SK-N-SH (cell line): ENCODE results near the gene EML2. TPM values are rescaled to one million over a fixed set of nuclear protein-coding genes. Genes with fewer than 3 reads are reported as not detected.

ENCODE experiments used
- CTCF ChIA-PET: fragments of 300-600, 350-600 bp; formaldehyde crosslinking; extraction: SDS; loops from one replicate; lab custom pipeline; 2021; lab: Yijun Ruan, JAX
- POLR2A ChIA-PET: fragments of 350-600 bp; sonication (Branson Sonifier 250); formaldehyde crosslinking; extraction: SDS; loops from one replicate; lab custom pipeline; 2020; ENCODE audit warnings: antibody characterized with exemption, inconsistent platforms; lab: Yijun Ruan, JAX
- DNase-seq: peaks from one replicate; pipeline ENCODE4 v3.0.0; 2012
- H2AFZ ChIP-seq: fragments of 200-600 bp; sonication (generic); 2 replicates; pipeline ENCODE4 v1.8.1; 2016; ENCODE audit warnings: antibody characterized with exemption, mild to moderate bottlenecking, low read depth
- H3F3A ChIP-seq: fragments of 200-600 bp; sonication (generic); replicated peaks from 2 replicates; pipeline ENCODE3; 2016; ENCODE audit warnings: antibody characterized with exemption, mild to moderate bottlenecking; ENCODE audit not compliant: insufficient read depth
- H3K27ac ChIP-seq, 2 experiments: fragments of 200-500 bp in 1 of 2; fragments of 200-600 bp in 1 of 2; sonication (Bioruptor generic) in 1 of 2; sonication (generic), shearing (Covaris generic) in 1 of 2; 2 replicates each; pipeline versions ENCODE4 v1.5.1 to v1.6.1; 2014 to 2016; ENCODE audit warnings: low read depth in 2 of 2, inconsistent platforms in 1 of 2, low read length in 1 of 2, mild to moderate bottlenecking in 1 of 2, mixed read lengths in 1 of 2
- H3K27me3 ChIP-seq: fragments of 200-600 bp; sonication (generic), shearing (Covaris generic); 2 replicates; pipeline ENCODE4 v1.6.1; 2016; ENCODE audit warnings: mixed run types; ENCODE audit not compliant: insufficient read depth
- H3K36me3 ChIP-seq, 2 experiments: fragments of 200-500 bp in 1 of 2; fragments of 200-600 bp in 1 of 2; sonication (Bioruptor generic) in 1 of 2; sonication (generic) in 1 of 2; replicated peaks in 1 of 2; 2 replicates each; pipeline versions ENCODE3 to v1.5.1; 2014 to 2016; ENCODE audit warnings: low read length in 1 of 2, mild to moderate bottlenecking in 1 of 2; ENCODE audit not compliant: insufficient read depth in 2 of 2, control insufficient read depth in 1 of 2
- H3K4me1 ChIP-seq, 2 experiments: fragments of 200-500 bp in 1 of 2; fragments of 200-600 bp in 1 of 2; sonication (Bioruptor generic) in 1 of 2; sonication (generic), shearing (Covaris generic) in 1 of 2; 2 replicates each; pipeline versions ENCODE4 v1.5.1 to v1.6.1; 2014 to 2016; ENCODE audit warnings: low read depth in 1 of 2, low read length in 1 of 2, mixed run types in 1 of 2; ENCODE audit not compliant: insufficient read depth in 2 of 2, control insufficient read depth in 1 of 2
- H3K4me2 ChIP-seq: fragments of 200-600 bp; sonication (generic), shearing (Covaris generic); 2 replicates; pipeline ENCODE4 v1.6.1; 2017; ENCODE audit warnings: mixed run types
- H3K4me3 ChIP-seq, 2 experiments: fragments of 200-500 bp in 1 of 2; fragments of 200-600 bp in 1 of 2; sonication (Bioruptor generic) in 1 of 2; sonication (generic), shearing (Covaris generic) in 1 of 2; 2 replicates each; pipeline versions ENCODE4 v1.5.1 to v1.8.1; 2014 to 2016; ENCODE audit warnings: low read depth in 2 of 2, inconsistent platforms in 1 of 2, low read length in 1 of 2, mild to moderate bottlenecking in 1 of 2, mixed read lengths in 1 of 2, moderate library complexity in 1 of 2
- H3K79me2 ChIP-seq: fragments of 200-600 bp; sonication (generic); 2 replicates; pipeline ENCODE4 v1.8.1; 2017; ENCODE audit warnings: mild to moderate bottlenecking; ENCODE audit not compliant: insufficient read depth
- H3K9ac ChIP-seq: fragments of 200-600 bp; sonication (generic); 2 replicates; pipeline ENCODE4 v1.6.1; 2017; ENCODE audit warnings: mixed run types
- H3K9me2 ChIP-seq: fragments of 200-600 bp; sonication (generic); 2 replicates; pipeline ENCODE4 v1.6.1; 2017; ENCODE audit warnings: mixed run types
- H3K9me3 ChIP-seq: fragments of 200-600 bp; sonication (generic); 2 replicates; pipeline ENCODE4 v1.6.1; 2017; ENCODE audit warnings: mixed run types, mild to moderate bottlenecking, moderate library complexity
- H4K20me1 ChIP-seq: fragments of 200-600 bp; sonication (generic); 2 replicates; pipeline ENCODE4 v1.6.1; 2017; ENCODE audit warnings: mild to moderate bottlenecking, mixed run types; ENCODE audit not compliant: insufficient read depth
- ELF1 ChIP-seq: IDR thresholded peaks from 2 replicates; pipeline ENCODE4 v1.4.0; 2012
- GABPA ChIP-seq: IDR thresholded peaks from 2 replicates; pipeline ENCODE4 v1.4.0; 2012; ENCODE audit warnings: low read depth, mild to moderate bottlenecking
- JUND ChIP-seq: IDR thresholded peaks from 2 replicates; pipeline ENCODE4 v1.4.0; 2012
- MXI1 ChIP-seq: IDR thresholded peaks from 2 replicates; pipeline ENCODE4 v1.6.1; 2012; ENCODE audit warnings: mild to moderate bottlenecking, low read depth, low read length, improper control_type of control experiment
- NFIC ChIP-seq: IDR thresholded peaks from 2 replicates; pipeline ENCODE4 v1.4.0; 2012; ENCODE audit warnings: borderline replicate concordance
- NRF1 ChIP-seq: IDR thresholded peaks from 2 replicates; pipeline ENCODE4 v1.6.1; 2012; ENCODE audit warnings: low read depth, mild to moderate bottlenecking, low read length
- RCOR1 ChIP-seq: fragments of 150-350 bp; IDR thresholded peaks from 2 replicates; pipeline ENCODE4 v1.6.1; 2017; ENCODE audit warnings: antibody characterized with exemption, low read length
- RFX5 ChIP-seq: IDR thresholded peaks from 2 replicates; pipeline ENCODE4 v1.6.1; 2012; ENCODE audit warnings: mild to moderate bottlenecking, improper control_type of control experiment, low read length
- RXRA ChIP-seq: IDR thresholded peaks from 2 replicates; pipeline ENCODE4 v1.4.0; 2012; ENCODE audit warnings: low read depth, mild to moderate bottlenecking, borderline replicate concordance
- TAF1 ChIP-seq: IDR thresholded peaks from 2 replicates; pipeline ENCODE4 v1.6.1; 2012; ENCODE audit warnings: low read depth, mild to moderate bottlenecking, low read length, moderate library complexity, borderline replicate concordance
- TEAD4 ChIP-seq: IDR thresholded peaks from 2 replicates; pipeline ENCODE4 v1.4.0; 2012; ENCODE audit warnings: mild to moderate bottlenecking, borderline replicate concordance; ENCODE audit not compliant: insufficient read depth
- whole genome bisulfite sequencing: methylation state at CpG from one replicate; pipeline ENCODE4 v1.1.6; 2017; ENCODE audit warnings: low lambda C conversion rate; 5-methylcytosine and 5-hydroxymethylcytosine counted together
- polyA plus RNA-seq, 3 experiments: library from polyadenylated mRNA; depleted of rRNA; stranded (reverse); fragments of >200 nt; gene quantifications; 2 replicates each; pipeline ENCODE4 v1.2.3, GENCODE V29; 2012
- TF ChIP-seq, protein P1 (sequence below): IDR thresholded peaks from 2 replicates; pipeline ENCODE4 v1.4.0; 2012; ENCODE audit warnings: low read depth
- TF ChIP-seq, protein P2 (sequence below): IDR thresholded peaks from 2 replicates; pipeline ENCODE4 v1.6.1; 2012; ENCODE audit warnings: mild to moderate bottlenecking, low read depth, low read length, moderate library complexity
- TF ChIP-seq, protein P3 (sequence below): fragments of 150-350 bp; IDR thresholded peaks from 2 replicates; pipeline ENCODE4 v1.6.1; 2016; ENCODE audit warnings: mild to moderate bottlenecking, low read depth, low read length
- TF ChIP-seq, protein P4 (sequence below): IDR thresholded peaks from 2 replicates; pipeline ENCODE4; 2012
- TF ChIP-seq, protein P5 (sequence below): fragments of 200-600 bp; sonication (generic); IDR thresholded peaks from 2 replicates; pipeline ENCODE4 v1.6.1; 2017; ENCODE audit warnings: antibody characterized with exemption, mild to moderate bottlenecking, moderate library complexity

Gene EML2
- polyA plus RNA-seq, 1 of the 3 experiments (the other 2 are of a cell fraction) = 12.4 TPM

DNA sequence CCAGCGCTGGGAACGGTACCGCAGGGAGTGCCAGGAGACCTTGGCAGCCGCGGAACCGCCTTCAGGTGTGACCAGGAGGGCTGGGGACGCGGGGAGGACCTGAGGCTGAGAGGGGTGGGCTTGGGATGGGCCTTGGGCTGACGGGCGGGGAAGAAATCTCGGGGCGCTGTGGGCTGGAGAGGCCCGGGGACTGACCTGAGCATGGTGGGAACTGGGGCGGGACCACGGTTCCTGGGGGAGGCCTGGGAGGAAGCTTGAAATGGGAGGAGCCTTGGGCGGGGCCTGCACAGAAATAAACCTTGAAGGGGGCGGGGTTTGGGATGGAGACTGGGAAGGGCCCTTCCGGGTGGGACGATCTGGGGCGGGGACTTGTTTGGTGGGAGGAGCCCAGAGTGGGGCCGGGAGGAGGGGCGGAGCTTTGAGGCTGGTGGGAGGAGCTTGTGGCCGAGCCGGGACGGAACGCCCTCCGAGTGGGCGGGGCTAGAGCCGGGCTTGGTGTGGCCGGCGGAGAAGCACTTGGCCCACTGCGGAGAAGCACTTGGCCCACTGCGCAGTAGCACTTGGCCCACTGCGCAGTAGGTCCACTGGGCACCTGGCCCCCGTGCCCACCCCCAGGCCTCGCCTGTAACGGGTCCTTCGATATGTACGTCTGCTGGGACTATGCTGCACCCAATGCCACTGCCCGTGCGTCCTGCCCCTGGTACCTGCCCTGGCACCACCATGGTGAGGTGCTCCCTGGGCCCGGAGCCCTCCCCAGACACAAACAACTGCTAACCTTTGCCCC lies 31.7 kb upstream of the EML2 start:
- TF ChIP-seq TEAD4 (no peak), ELF1 (peak; percentile 27; the same call in 1 of the 2 replicates)
- TF ChIP-seq, protein P1, sequence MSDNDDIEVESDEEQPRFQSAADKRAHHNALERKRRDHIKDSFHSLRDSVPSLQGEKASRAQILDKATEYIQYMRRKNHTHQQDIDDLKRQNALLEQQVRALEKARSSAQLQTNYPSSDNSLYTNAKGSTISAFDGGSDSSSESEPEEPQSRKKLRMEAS = no peak
- TF ChIP-seq, all 33 proteins: peak for 1
- no peaks in the 10 kb centered on the region for H3K9me3 ChIP-seq
- H3K9ac ChIP-seq = no peak overlapping the region
- H3K4me2 ChIP-seq = no peak overlapping the region; the same call in 1 of the 2 replicates
- no peaks in the 10 kb centered on the region for H3K9me2 ChIP-seq
- H3F3A ChIP-seq = peaks cover 4% of the 10 kb centered on the region
- CTCF ChIA-PET = interaction anchor here (1.0 to 7.9 kb wide), 8 partner anchors 10 to 231 kb away, joined by 3 to 52 read pairs (median 4); partner anchors contain the start of genes QPCTL and SNRPD2
- no peaks in the 10 kb centered on the region for H3K27me3 ChIP-seq
- peak overlapping the region; percentile 56; the same call in 1 of the 2 replicates for H2AFZ ChIP-seq
- peak; percentile 99 for DNase-seq
- H3K36me3 ChIP-seq = no peaks in the 10 kb centered on the region
- POLR2A ChIA-PET = interaction anchor here (0.6 to 1.6 kb wide), 5 partner anchors 13 to 192 kb away, joined by 3 to 8 read pairs (median 4); partner anchors contain the start of genes QPCTL and SNRPD2
- 31% methylated on average over 13 of the region's 42 CpGs for WGBS
- H3K4me1 ChIP-seq = peaks cover 4 to 15% of the 10 kb centered on the region in 2 experiments; a peak in 2 of 4 replicates
- H4K20me1 ChIP-seq = no peaks in the 10 kb centered on the region
- H3K4me3 ChIP-seq = peak overlapping the region in 1 of 2 experiments; percentile 30; a peak in 1 of 4 replicates
- no peaks in the 10 kb centered on the region for H3K79me2 ChIP-seq
- H3K27ac ChIP-seq = no peak overlapping the region; a peak in 1 of 4 replicates

DNA sequence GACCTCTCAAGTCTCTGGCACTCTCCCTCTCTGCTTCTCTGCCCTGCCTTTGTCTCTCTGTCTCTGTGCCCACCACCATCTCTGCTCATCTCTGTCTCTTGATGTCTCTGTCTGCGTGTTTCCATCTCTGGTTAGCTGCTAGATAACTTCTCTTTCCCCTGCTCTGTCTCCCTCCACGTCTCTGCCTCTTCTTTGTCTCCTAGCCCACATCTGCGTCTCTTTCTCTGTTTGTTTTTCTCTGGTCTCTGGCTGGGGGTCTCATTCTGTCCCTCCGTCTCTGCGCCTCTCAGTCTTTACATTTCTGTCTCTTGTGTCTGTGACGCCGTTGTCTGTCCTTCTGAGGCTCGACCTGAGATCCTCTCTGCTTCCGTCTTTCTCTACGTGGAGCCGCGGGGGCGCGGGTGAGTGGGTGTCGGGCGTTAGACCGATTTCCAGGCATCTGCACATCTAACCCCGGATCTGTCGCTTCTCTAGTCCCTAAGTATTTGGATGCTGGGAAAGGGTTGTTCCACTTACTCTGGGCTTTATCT lies 29.2 kb upstream of the EML2 start:
- Histone ChIP-seq H3K36me3 (no peaks in the 10 kb centered on the region), H4K20me1 (no peaks in the 10 kb centered on the region)
- CTCF ChIA-PET = interaction anchor here (1.0 to 7.9 kb wide), 6 partner anchors 9 to 229 kb away, joined by 3 to 52 read pairs (median 7); partner anchors contain the start of genes QPCTL and SNRPD2
- TF ChIP-seq, protein P2, sequence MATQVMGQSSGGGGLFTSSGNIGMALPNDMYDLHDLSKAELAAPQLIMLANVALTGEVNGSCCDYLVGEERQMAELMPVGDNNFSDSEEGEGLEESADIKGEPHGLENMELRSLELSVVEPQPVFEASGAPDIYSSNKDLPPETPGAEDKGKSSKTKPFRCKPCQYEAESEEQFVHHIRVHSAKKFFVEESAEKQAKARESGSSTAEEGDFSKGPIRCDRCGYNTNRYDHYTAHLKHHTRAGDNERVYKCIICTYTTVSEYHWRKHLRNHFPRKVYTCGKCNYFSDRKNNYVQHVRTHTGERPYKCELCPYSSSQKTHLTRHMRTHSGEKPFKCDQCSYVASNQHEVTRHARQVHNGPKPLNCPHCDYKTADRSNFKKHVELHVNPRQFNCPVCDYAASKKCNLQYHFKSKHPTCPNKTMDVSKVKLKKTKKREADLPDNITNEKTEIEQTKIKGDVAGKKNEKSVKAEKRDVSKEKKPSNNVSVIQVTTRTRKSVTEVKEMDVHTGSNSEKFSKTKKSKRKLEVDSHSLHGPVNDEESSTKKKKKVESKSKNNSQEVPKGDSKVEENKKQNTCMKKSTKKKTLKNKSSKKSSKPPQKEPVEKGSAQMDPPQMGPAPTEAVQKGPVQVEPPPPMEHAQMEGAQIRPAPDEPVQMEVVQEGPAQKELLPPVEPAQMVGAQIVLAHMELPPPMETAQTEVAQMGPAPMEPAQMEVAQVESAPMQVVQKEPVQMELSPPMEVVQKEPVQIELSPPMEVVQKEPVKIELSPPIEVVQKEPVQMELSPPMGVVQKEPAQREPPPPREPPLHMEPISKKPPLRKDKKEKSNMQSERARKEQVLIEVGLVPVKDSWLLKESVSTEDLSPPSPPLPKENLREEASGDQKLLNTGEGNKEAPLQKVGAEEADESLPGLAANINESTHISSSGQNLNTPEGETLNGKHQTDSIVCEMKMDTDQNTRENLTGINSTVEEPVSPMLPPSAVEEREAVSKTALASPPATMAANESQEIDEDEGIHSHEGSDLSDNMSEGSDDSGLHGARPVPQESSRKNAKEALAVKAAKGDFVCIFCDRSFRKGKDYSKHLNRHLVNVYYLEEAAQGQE = no peak
- TF ChIP-seq GABPA (no peak), TAF1 (no peak), NFIC (no peak), RXRA (no peak), MXI1 (no peak), JUND (no peak), NRF1 (no peak), RCOR1 (no peak), RFX5 (no peak)
- TF ChIP-seq, protein P3, sequence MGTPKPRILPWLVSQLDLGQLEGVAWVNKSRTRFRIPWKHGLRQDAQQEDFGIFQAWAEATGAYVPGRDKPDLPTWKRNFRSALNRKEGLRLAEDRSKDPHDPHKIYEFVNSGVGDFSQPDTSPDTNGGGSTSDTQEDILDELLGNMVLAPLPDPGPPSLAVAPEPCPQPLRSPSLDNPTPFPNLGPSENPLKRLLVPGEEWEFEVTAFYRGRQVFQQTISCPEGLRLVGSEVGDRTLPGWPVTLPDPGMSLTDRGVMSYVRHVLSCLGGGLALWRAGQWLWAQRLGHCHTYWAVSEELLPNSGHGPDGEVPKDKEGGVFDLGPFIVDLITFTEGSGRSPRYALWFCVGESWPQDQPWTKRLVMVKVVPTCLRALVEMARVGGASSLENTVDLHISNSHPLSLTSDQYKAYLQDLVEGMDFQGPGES = no peak
- TF ChIP-seq, protein P4, sequence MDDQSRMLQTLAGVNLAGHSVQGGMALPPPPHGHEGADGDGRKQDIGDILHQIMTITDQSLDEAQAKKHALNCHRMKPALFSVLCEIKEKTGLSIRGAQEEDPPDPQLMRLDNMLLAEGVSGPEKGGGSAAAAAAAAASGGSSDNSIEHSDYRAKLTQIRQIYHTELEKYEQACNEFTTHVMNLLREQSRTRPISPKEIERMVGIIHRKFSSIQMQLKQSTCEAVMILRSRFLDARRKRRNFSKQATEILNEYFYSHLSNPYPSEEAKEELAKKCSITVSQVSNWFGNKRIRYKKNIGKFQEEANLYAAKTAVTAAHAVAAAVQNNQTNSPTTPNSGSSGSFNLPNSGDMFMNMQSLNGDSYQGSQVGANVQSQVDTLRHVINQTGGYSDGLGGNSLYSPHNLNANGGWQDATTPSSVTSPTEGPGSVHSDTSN = no peak
- TF ChIP-seq, protein P1 = no peak
- TF ChIP-seq, protein P5, sequence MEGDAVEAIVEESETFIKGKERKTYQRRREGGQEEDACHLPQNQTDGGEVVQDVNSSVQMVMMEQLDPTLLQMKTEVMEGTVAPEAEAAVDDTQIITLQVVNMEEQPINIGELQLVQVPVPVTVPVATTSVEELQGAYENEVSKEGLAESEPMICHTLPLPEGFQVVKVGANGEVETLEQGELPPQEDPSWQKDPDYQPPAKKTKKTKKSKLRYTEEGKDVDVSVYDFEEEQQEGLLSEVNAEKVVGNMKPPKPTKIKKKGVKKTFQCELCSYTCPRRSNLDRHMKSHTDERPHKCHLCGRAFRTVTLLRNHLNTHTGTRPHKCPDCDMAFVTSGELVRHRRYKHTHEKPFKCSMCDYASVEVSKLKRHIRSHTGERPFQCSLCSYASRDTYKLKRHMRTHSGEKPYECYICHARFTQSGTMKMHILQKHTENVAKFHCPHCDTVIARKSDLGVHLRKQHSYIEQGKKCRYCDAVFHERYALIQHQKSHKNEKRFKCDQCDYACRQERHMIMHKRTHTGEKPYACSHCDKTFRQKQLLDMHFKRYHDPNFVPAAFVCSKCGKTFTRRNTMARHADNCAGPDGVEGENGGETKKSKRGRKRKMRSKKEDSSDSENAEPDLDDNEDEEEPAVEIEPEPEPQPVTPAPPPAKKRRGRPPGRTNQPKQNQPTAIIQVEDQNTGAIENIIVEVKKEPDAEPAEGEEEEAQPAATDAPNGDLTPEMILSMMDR = no peak
- TF ChIP-seq, all 33 proteins: peak for 0
- no peak for DNase-seq
- peak overlapping the region; percentile 47 to 65 for H3K4me3 ChIP-seq
- H2AFZ ChIP-seq = peak overlapping the region; percentile 94
- H3K4me1 ChIP-seq = peaks cover 4 to 15% of the 10 kb centered on the region in 2 experiments; a peak in 2 of 4 replicates
- POLR2A ChIA-PET = no interaction called here
- 2% methylated on average over 19 of the region's 19 CpGs for WGBS
- H3K9me2 ChIP-seq = no peaks in the 10 kb centered on the region
- no peaks in the 10 kb centered on the region for H3K27me3 ChIP-seq
- H3K4me2 ChIP-seq = peak overlapping the region; percentile 89
- H3K27ac ChIP-seq = no peak overlapping the region; a peak in 1 of 4 replicates
- H3F3A ChIP-seq = peaks cover 4% of the 10 kb centered on the region
- no peaks in the 10 kb centered on the region for H3K9me3 ChIP-seq
- no peaks in the 10 kb centered on the region for H3K79me2 ChIP-seq
- H3K9ac ChIP-seq = peak overlapping the region; percentile 62
